Liver (tissue), 9 donors: ENCODE measurements around the gene MYO1B. TPM values are rescaled to one million over a fixed set of nuclear protein-coding genes. Genes with fewer than 3 reads are reported as not detected.

ENCODE experiments used
- DNase-seq: peaks from one replicate; pipeline ENCODE4 v3.0.0-alpha.2; 2017; ENCODE audit warnings: low spot score
- H3K27ac ChIP-seq, 2 donors: one replicate each; pipeline ENCODE4 v1.7.0; 2013; ENCODE audit warnings: inconsistent platforms in 2 of 2, low read length in 2 of 2, control low read depth in 1 of 2, low read depth in 1 of 2, mild to moderate bottlenecking in 1 of 2
- H3K27me3 ChIP-seq, 4 donors: one replicate each; pipeline versions ENCODE4 v1.6.1 to v1.7.0; 2013; ENCODE audit warnings: low read length in 3 of 4, inconsistent platforms in 1 of 4, mild to moderate bottlenecking in 1 of 4, moderate library complexity in 1 of 4; ENCODE audit not compliant: control insufficient read depth in 4 of 4, insufficient read depth in 4 of 4
- H3K36me3 ChIP-seq, 4 donors: one replicate each; pipeline versions ENCODE4 v1.6.1 to v1.7.0; 2013; ENCODE audit warnings: low read length in 3 of 4, mild to moderate bottlenecking in 3 of 4, low read depth in 1 of 4, moderate library complexity in 1 of 4; ENCODE audit not compliant: control insufficient read depth in 4 of 4, insufficient read depth in 3 of 4
- H3K4me1 ChIP-seq, 4 donors: one replicate each; pipeline versions ENCODE4 v1.6.1 to v1.7.0; 2013; ENCODE audit warnings: low read length in 3 of 4, mild to moderate bottlenecking in 3 of 4, moderate library complexity in 1 of 4; ENCODE audit not compliant: control insufficient read depth in 4 of 4, insufficient read depth in 4 of 4
- H3K4me3 ChIP-seq, 3 donors: one replicate each; pipeline versions ENCODE4 v1.6.1 to v1.7.0; 2013; ENCODE audit warnings: low read length in 3 of 3, control low read depth in 1 of 3, low read depth in 1 of 3, mild to moderate bottlenecking in 1 of 3
- H3K9ac ChIP-seq, 2 donors: one replicate each; pipeline ENCODE4 v1.7.0; 2013; ENCODE audit warnings: low read length in 2 of 2, mild to moderate bottlenecking in 2 of 2, moderate library complexity in 2 of 2, control low read depth in 1 of 2, low read depth in 1 of 2
- H3K9me3 ChIP-seq, 4 donors: one replicate each; pipeline versions ENCODE4 v1.6.1 to v1.7.0; 2013; ENCODE audit warnings: low read length in 3 of 4; ENCODE audit not compliant: control insufficient read depth in 4 of 4
- CTCF ChIP-seq: fragments of 150-350 bp; IDR thresholded peaks from 2 replicates; pipeline ENCODE4 v1.5.1; 2017; ENCODE audit warnings: improper control_type of control experiment, low read depth, low read length; ENCODE audit not compliant: missing input control
- EGR1 ChIP-seq, 2 donors: IDR thresholded peaks; 2 replicates each; pipeline ENCODE4 v1.6.1; 2016 to 2018; ENCODE audit warnings: antibody characterized with exemption in 2 of 2, low read depth in 2 of 2
- FOXA1 ChIP-seq: IDR thresholded peaks from 2 replicates; pipeline ENCODE4 v1.6.1; 2016; ENCODE audit warnings: antibody characterized with exemption
- GABPA ChIP-seq, 2 donors: IDR thresholded peaks in 1 of 2; conservative IDR thresholded peaks in 1 of 2; 2 replicates each; pipeline ENCODE4 v1.6.1; 2016; ENCODE audit warnings: antibody characterized with exemption in 2 of 2, mild to moderate bottlenecking in 1 of 2, moderate library complexity in 1 of 2
- HNF4A ChIP-seq, 2 donors: conservative IDR thresholded peaks; 2 replicates each; pipeline ENCODE4 v1.6.1; 2016; ENCODE audit warnings: antibody characterized with exemption in 2 of 2, mild to moderate bottlenecking in 2 of 2
- HNF4G ChIP-seq: IDR thresholded peaks from 2 replicates; pipeline ENCODE4 v1.6.1; 2016; ENCODE audit warnings: antibody characterized with exemption
- MAX ChIP-seq: IDR thresholded peaks from 2 replicates; pipeline ENCODE4 v1.6.1; 2016; ENCODE audit warnings: antibody characterized with exemption
- NR2F2 ChIP-seq: IDR thresholded peaks from 2 replicates; pipeline ENCODE4 v1.6.1; 2016; ENCODE audit warnings: antibody characterized with exemption
- RAD21 ChIP-seq, 2 donors: IDR thresholded peaks; 2 replicates each; pipeline ENCODE4 v1.6.1; 2016; ENCODE audit warnings: antibody characterized with exemption in 2 of 2, mild to moderate bottlenecking in 2 of 2
- REST ChIP-seq: IDR thresholded peaks from 2 replicates; pipeline ENCODE4 v1.6.1; 2016; ENCODE audit warnings: antibody characterized with exemption, mild to moderate bottlenecking
- SP1 ChIP-seq: IDR thresholded peaks from 2 replicates; pipeline ENCODE4 v1.6.1; 2018; ENCODE audit warnings: antibody characterized with exemption, mild to moderate bottlenecking
- TAF1 ChIP-seq: conservative IDR thresholded peaks from 2 replicates; pipeline ENCODE4 v1.6.1; 2016; ENCODE audit warnings: antibody characterized with exemption, mild to moderate bottlenecking
- YY1 ChIP-seq: IDR thresholded peaks from 2 replicates; pipeline ENCODE4 v1.6.1; 2016; ENCODE audit warnings: antibody characterized with exemption, mild to moderate bottlenecking
- ZBTB33 ChIP-seq: IDR thresholded peaks from 2 replicates; pipeline ENCODE4 v1.6.1; 2016; ENCODE audit warnings: antibody characterized with exemption
- WGBS: extraction: QIAGEN DNeasy Blood & Tissue Kit; methylation state at CpG from one replicate; pipeline ENCODE4 v1.1.7; 2013; 5-methylcytosine and 5-hydroxymethylcytosine counted together
- polyA plus RNA-seq, 2 donors: library from polyadenylated mRNA; stranded (reverse) in 1 of 2; unstranded in 1 of 2; fragments of 200-250 nt in 1 of 2; fragments of >200 nt in 1 of 2; fragmentation: Nextera tagmentation in 1 of 2; extraction: Ambion mirVana in 1 of 2; gene quantifications; one replicate each; pipeline versions ENCODE4 v1.2.1 to v1.2.3, GENCODE V29; 2013 to 2015
- total RNA-seq, 2 donors: library from RNA; depleted of rRNA; stranded (reverse); fragments of >200 nt; gene quantifications; one replicate each; pipeline ENCODE4 v1.2.3, GENCODE V29; 2014
- donor health status: healthy.
- donor health status: healthy.
- donor health status: healthy.
- donor health status: healthy.
- donor health status: healthy.

Gene MYO1B
- total and polyA plus RNA-seq, 4 donors, result 66.5 to 434 (median 117) TPM

GRCh38 chr2:191363267-191363666 lies 118.1 kb downstream of the MYO1B start (continued):
- TF ChIP-seq REST (no peak), TAF1 (no peak), NR2F2 (no peak)

- Histone ChIP-seq H3K9me3 (no peaks in the 10 kb centered on the region), H3K4me3 (no peak overlapping the region), H3K4me1 (no peaks in the 10 kb centered on the region), H3K36me3 (peaks cover 4 to 73% (median 50%) of the 10 kb centered on the region in 4 donors), H3K9ac (no peak overlapping the region), H3K27ac (no peak overlapping the region), H3K27me3 (no peaks in the 10 kb centered on the region)
- TF ChIP-seq NR2F2 (no peak), CTCF (no peak), GABPA (IDR thresholded peaks at IDR 0.05 in 1 of 2, conservative IDR thresholded peaks at IDR 0.05 in 1 of 2) (no peak), SP1 (no peak), TAF1 (no peak), YY1 (no peak), HNF4A (conservative IDR thresholded peaks at IDR 0.05) (no peak), FOXA1 (no peak)
- 98% methylated on average over 2 of the region's 2 CpGs for WGBS
- no peak for DNase-seq
These were observed 119.9 kb downstream of the MYO1B start for GRCh38 chr2:191365089-191365488.

- no peak for DNase-seq
- H3K27me3 ChIP-seq, result no peaks in the 10 kb centered on the region
- H3K4me3 ChIP-seq, result no peak overlapping the region
- H3K9ac ChIP-seq, result no peak overlapping the region
- no peaks in the 10 kb centered on the region for H3K4me1 ChIP-seq
- H3K36me3 ChIP-seq, result peaks cover 4 to 76% (median 50%) of the 10 kb centered on the region in 4 donors
- H3K27ac ChIP-seq, result no peak overlapping the region
- H3K9me3 ChIP-seq, result no peaks in the 10 kb centered on the region
- WGBS, result 49% methylated on average over 1 of the region's 1 CpG
- TF ChIP-seq SP1 (no peak), CTCF (no peak), EGR1 (IDR thresholded peaks at IDR 0.05; ENCODE audit: low read depth in 2 of 2) (no peak), GABPA (IDR thresholded peaks at IDR 0.05 in 1 of 2, conservative IDR thresholded peaks at IDR 0.05 in 1 of 2) (no peak), ZBTB33 (no peak), RAD21 (IDR thresholded peaks at IDR 0.05) (no peak), REST (no peak), HNF4G (no peak), YY1 (no peak), FOXA1 (no peak), MAX (no peak)
These were observed 121.0 kb downstream of the MYO1B start for GRCh38 chr2:191366199-191366598.
